CD4-positive, CD25-positive, alpha-beta regulatory T cell (primary cell): Measurements from ENCODE around the gene CD2AP. TPM values are rescaled to one million over a fixed set of nuclear protein-coding genes. Genes with fewer than 3 reads are reported as not detected.

Experiments
- ATAC-seq, 2 donors: fragments of 150-1000 bp; cut with Tn5 transposase; one replicate each; pipeline ENCODE4 v1.10.0; 2021; ENCODE audit warnings: low read depth in 2 of 2, moderate number of reproducible peaks in 2 of 2, moderate library complexity in 1 of 2
- DNase-seq, 3 donors: peaks; one replicate each; pipeline versions ENCODE4 v3.0.0 to v3.0.0-alpha.2; 2012 to 2022; ENCODE audit warnings: mixed read lengths in 1 of 3
- H3K27ac ChIP-seq: one replicate; pipeline ENCODE4 v1.7.0; 2013; ENCODE audit warnings: mild to moderate bottlenecking, low read length; ENCODE audit not compliant: insufficient read depth, poor library complexity, severe bottlenecking
- H3K27me3 ChIP-seq: one replicate; pipeline ENCODE4 v1.7.0; 2013; ENCODE audit warnings: low read length; ENCODE audit not compliant: control insufficient read depth, insufficient read depth
- H3K36me3 ChIP-seq: one replicate; pipeline ENCODE4 v1.7.0; 2013; ENCODE audit warnings: mild to moderate bottlenecking, low read length, moderate library complexity; ENCODE audit not compliant: control insufficient read depth, insufficient read depth
- H3K4me1 ChIP-seq: 2 replicates; pipeline ENCODE4 v1.7.0; 2013; ENCODE audit warnings: mild to moderate bottlenecking, low read length; ENCODE audit not compliant: insufficient read depth, control insufficient read depth, poor library complexity, severe bottlenecking
- H3K4me3 ChIP-seq: one replicate; pipeline ENCODE4 v1.7.0; 2013; ENCODE audit warnings: low read depth, mild to moderate bottlenecking, low read length, moderate library complexity
- H3K9me3 ChIP-seq, 2 experiments: 1 replicate in 1 of 2; 2 replicates in 1 of 2; pipeline ENCODE4 v1.7.0; 2013; ENCODE audit warnings: low read length in 2 of 2, mild to moderate bottlenecking in 1 of 2, moderate library complexity in 1 of 2; ENCODE audit not compliant: control insufficient read depth in 2 of 2
- H3K27ac Mint-ChIP-seq, 3 donors: one replicate each; pipeline ENCODE4 v1.8.0; 2020 to 2022; ENCODE audit warnings: mild to moderate bottlenecking in 3 of 3, mixed read lengths in 3 of 3, moderate library complexity in 2 of 3
- H3K27me3 Mint-ChIP-seq: one replicate; pipeline ENCODE4 v1.8.0; 2022; ENCODE audit warnings: mild to moderate bottlenecking, mixed read lengths
- H3K36me3 Mint-ChIP-seq: one replicate; pipeline ENCODE4 v1.8.0; 2020; ENCODE audit warnings: mixed read lengths
- H3K4me1 Mint-ChIP-seq, 4 donors: one replicate each; pipeline ENCODE4 v1.8.0; 2020 to 2022; ENCODE audit warnings: mixed read lengths in 4 of 4, mild to moderate bottlenecking in 1 of 4
- H3K4me3 Mint-ChIP-seq, 4 donors: one replicate each; pipeline ENCODE4 v1.8.0; 2020 to 2022; ENCODE audit warnings: mild to moderate bottlenecking in 4 of 4, mixed read lengths in 4 of 4, moderate library complexity in 3 of 4
- H3K9me3 Mint-ChIP-seq, 7 donors: one replicate each; pipeline ENCODE4 v1.8.0; 2020 to 2022; ENCODE audit warnings: mixed read lengths in 7 of 7, mild to moderate bottlenecking in 3 of 7, moderate library complexity in 2 of 7
- polyA plus RNA-seq, 4 donors: library from polyadenylated mRNA; unstranded; fragments of 300-500 nt; fragmentation: Illumina TruSeq; gene quantifications; one replicate each; pipeline ENCODE4 v1.2.3, GENCODE V29; 2021
- total RNA-seq: library from RNA; stranded (reverse); gene quantifications from one replicate; pipeline ENCODE4 v1.2.3, GENCODE V29; 2022

CD2AP gene
- total and polyA plus RNA-seq, 5 donors from 2014 or later: 4.0 to 30.5 (median 6.5) TPM

DNA sequence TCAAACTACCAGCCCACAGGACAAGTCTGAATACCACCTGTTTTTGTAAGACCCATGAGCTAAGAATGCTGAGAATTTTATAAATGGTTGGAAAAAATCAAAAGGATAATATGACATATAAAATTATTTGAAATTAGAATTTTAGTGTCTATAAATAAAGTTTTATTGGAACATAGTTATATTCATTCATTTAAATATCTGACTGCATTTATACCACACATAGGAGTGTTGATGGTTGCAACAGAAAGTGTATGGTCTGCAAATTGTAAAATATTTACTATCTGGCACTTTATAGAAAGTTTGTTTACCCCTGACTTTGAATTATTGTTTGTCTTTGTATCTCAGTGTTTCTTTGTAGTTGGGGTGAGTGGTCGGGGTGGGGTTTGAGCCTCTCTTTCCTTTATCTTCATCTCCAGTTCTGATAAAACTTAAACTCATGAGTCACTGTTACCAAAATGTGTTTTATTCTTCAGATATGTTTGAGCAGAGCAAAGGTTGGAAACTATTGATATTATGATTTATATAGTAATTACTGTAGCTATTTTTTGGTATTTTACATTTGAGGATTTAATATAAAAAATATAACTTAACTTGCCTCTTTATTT is 55.5 kb downstream of the CD2AP start:
- no peaks in the 10 kb centered on the region for H3K9me3 ChIP-seq
- no peak for ATAC-seq
- H3K4me3 Mint-ChIP-seq: no peak overlapping the region
- peaks cover 0 to 6% (median 0%) of the 10 kb centered on the region in 7 donors for H3K9me3 Mint-ChIP-seq
- DNase-seq: no peak
- no peaks in the 10 kb centered on the region for H3K27me3 ChIP-seq
- H3K4me3 ChIP-seq: no peak overlapping the region
- H3K27me3 Mint-ChIP-seq: no peaks in the 10 kb centered on the region
- no peak overlapping the region for H3K27ac ChIP-seq
- peaks cover 8 to 31% (median 17%) of the 10 kb centered on the region in 4 donors for H3K4me1 Mint-ChIP-seq
- no peaks in the 10 kb centered on the region for H3K4me1 ChIP-seq
- H3K27ac Mint-ChIP-seq: no peak overlapping the region
- H3K36me3 Mint-ChIP-seq: peaks cover 41% of the 10 kb centered on the region
- peaks cover 15% of the 10 kb centered on the region for H3K36me3 ChIP-seq

DNA sequence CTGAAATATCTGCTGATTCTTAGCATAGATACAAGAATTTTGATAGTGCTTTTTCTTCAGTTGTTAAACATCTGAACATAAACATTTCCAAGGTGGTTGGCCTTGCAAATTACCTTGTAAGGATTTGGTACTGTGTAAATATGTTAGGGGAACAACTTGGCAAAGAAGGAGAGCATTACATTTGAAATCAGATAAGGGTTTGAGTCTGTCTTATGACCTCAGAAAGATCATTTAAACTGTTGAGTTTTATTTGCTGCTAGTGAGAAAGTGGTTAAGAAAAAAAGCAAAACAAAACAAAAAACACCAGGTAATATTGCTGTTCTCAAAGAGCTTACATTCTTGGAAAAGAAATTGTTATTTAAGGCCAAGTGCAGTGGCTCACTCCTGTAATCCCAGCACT is 56.5 kb downstream of the CD2AP start:
- Histone ChIP-seq H3K4me1 (no peaks in the 10 kb centered on the region), H3K9me3 (no peaks in the 10 kb centered on the region), H3K27me3 (no peaks in the 10 kb centered on the region), H3K4me3 (no peak overlapping the region), H3K36me3 (peaks cover 15% of the 10 kb centered on the region), H3K27ac (no peak overlapping the region)
- H3K27me3 Mint-ChIP-seq: no peaks in the 10 kb centered on the region
- peaks cover 36% of the 10 kb centered on the region for H3K36me3 Mint-ChIP-seq
- no peaks in the 10 kb centered on the region for H3K9me3 Mint-ChIP-seq
- DNase-seq (no peak), ATAC-seq (no peak)
- H3K4me3 Mint-ChIP-seq: no peak overlapping the region
- H3K27ac Mint-ChIP-seq: no peak overlapping the region
- peaks cover 8 to 24% (median 16%) of the 10 kb centered on the region in 4 donors for H3K4me1 Mint-ChIP-seq

DNA sequence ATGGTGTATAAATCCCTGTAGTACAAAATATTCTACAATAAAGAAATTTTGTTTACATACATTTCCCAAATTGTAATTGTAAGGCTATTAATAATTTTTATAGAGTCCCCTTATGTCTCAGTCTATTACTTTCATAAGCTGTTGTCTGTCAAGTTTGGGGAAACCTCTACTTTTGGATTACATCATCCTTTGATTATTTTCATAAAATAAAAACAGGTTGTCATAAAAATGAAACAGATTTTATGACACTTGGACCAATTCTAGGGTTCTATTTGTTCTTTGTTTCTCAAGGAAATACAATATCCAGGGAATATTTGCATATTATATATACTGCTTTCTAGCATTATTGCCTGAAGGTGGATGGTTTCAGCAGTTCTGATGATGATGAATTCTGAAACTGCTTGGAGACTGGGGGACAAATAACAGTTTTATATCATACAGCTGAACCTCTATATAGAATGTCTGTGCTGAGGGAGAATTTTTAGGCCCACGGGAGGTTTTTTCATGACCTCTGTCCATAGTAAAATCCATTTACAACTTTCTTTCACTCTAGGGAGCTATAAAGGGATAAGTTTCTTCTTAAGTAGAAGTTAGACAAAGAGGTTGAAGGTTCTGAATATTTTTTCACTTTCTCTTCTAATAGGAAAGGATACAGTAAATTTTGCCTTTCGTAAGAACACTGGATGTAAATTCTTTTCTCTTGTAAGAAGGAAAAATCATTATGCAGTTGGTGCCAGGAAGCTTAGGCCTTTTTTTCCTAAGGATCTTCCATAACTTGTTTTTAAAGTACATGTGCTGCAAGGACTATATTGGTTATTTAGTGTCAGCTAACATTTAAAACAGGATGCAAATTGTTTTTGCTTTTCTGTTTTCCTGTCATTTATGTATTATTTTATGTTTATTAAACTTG is 58.0 kb downstream of the CD2AP start:
- no peak overlapping the region for H3K4me3 Mint-ChIP-seq
- H3K36me3 Mint-ChIP-seq: peaks cover 34% of the 10 kb centered on the region
- H3K4me1 ChIP-seq: no peaks in the 10 kb centered on the region
- no peaks in the 10 kb centered on the region for H3K9me3 Mint-ChIP-seq
- H3K27ac ChIP-seq: no peak overlapping the region
- no peak overlapping the region for H3K27ac Mint-ChIP-seq
- H3K4me3 ChIP-seq: no peak overlapping the region
- H3K27me3 ChIP-seq: no peaks in the 10 kb centered on the region
- H3K4me1 Mint-ChIP-seq: peaks cover 4 to 20% (median 17%) of the 10 kb centered on the region in 4 donors
- H3K9me3 ChIP-seq: no peaks in the 10 kb centered on the region
- H3K27me3 Mint-ChIP-seq: no peaks in the 10 kb centered on the region
- peaks cover 15% of the 10 kb centered on the region for H3K36me3 ChIP-seq
- ATAC-seq (no peak), DNase-seq (no peak)

DNA sequence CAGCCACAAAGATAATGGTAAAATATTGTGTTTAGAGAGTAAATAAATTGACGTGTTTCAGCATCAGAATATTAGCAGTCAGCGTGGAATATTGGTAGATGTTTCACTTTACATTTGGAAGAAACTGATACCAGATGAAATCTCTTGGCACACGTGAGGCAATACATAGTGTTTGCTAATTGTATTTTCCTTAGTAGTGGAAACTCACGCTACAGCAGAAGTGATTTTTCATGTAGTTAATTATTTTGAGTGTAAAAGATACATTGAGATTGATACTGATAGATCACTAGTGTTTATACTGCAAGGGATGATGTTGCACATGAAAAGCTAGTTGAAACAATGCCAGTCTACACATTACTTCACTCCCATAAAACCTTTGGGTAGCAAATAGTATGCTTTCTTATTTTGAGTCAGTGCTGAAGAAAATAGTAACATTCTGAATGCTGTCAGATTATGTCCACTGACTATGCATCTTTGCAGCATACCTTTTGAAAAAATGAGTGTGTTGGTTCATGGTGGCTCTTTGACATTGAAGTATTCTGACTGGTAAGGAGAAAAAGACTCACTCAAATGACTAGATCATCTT is 59.3 kb downstream of the CD2AP start:
- H3K27ac Mint-ChIP-seq: no peak overlapping the region
- peaks cover 15% of the 10 kb centered on the region for H3K36me3 ChIP-seq
- peaks cover 39% of the 10 kb centered on the region for H3K36me3 Mint-ChIP-seq
- no peaks in the 10 kb centered on the region for H3K4me1 ChIP-seq
- no peak overlapping the region for H3K4me3 ChIP-seq
- no peaks in the 10 kb centered on the region for H3K9me3 ChIP-seq
- DNase-seq: no peak
- no peak overlapping the region for H3K27ac ChIP-seq
- no peaks in the 10 kb centered on the region for H3K27me3 ChIP-seq
- no peaks in the 10 kb centered on the region for H3K27me3 Mint-ChIP-seq
- H3K4me3 Mint-ChIP-seq: no peak overlapping the region
- H3K4me1 Mint-ChIP-seq: peaks cover 4 to 24% (median 18%) of the 10 kb centered on the region in 4 donors
- no peaks in the 10 kb centered on the region for H3K9me3 Mint-ChIP-seq
- ATAC-seq: no peak

DNA sequence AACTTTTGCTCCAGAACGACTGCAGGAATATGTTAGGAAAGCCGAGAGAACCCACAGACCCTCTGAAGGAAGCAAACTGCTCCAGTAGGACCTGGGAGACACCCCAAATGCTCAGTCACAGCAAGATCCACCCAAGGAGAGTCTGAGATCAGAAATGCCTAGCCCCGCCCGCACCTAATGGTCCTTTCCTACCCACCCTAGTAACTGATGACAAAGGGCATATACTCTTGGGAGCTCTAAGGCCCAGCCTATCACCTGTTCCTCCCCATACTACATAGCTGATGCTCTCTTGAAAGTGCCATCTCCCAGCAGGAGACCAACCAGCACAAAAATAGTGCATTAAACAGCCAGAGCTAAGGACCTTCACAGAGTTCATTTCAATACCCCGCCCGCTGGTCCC is 67.6 kb downstream of the CD2AP start:
- Mint-ChIP-seq H3K36me3 (peaks cover 59% of the 10 kb centered on the region), H3K4me3 (no peak overlapping the region), H3K4me1 (peaks cover 4 to 19% (median 11%) of the 10 kb centered on the region in 4 donors), H3K27me3 (no peaks in the 10 kb centered on the region), H3K27ac (no peak overlapping the region), H3K9me3 (peaks cover 0 to 11% (median 2%) of the 10 kb centered on the region in 7 donors)
- no peaks in the 10 kb centered on the region for H3K9me3 ChIP-seq
- H3K4me1 ChIP-seq: no peaks in the 10 kb centered on the region
- H3K4me3 ChIP-seq: no peak overlapping the region
- ATAC-seq (no peak), DNase-seq (no peak)
- H3K36me3 ChIP-seq: peaks cover 18% of the 10 kb centered on the region
- no peaks in the 10 kb centered on the region for H3K27me3 ChIP-seq
- H3K27ac ChIP-seq: no peak overlapping the region

DNA sequence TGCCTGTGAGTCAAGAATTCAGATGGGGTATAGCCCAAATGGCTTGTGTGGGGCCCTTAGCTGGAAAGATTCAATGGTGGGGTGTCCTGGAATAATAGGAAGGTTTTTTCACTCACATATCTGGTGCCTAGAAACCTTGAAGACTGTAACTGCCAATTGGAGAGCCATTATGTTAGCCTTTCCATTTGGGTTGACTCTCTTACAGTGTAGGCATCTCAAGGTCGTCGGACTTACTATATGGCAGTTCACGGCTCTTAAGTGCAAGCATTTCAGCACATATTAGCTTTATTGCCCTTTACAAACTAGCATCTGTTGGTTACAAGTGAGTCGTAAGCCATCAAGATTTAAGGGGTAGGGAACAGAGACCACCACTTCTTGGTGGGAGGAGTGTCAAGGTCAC is 74.1 kb downstream of the CD2AP start:
- H3K4me3 ChIP-seq: no peak overlapping the region
- H3K27ac ChIP-seq: no peak overlapping the region
- H3K4me1 ChIP-seq: no peaks in the 10 kb centered on the region
- no peak for ATAC-seq
- Mint-ChIP-seq H3K4me3 (no peak overlapping the region), H3K36me3 (peaks cover 37% of the 10 kb centered on the region), H3K4me1 (peaks cover 0 to 13% (median 7%) of the 10 kb centered on the region in 4 donors), H3K27me3 (no peaks in the 10 kb centered on the region), H3K27ac (no peak overlapping the region), H3K9me3 (peaks cover 0 to 11% (median 3%) of the 10 kb centered on the region in 7 donors)
- no peak for DNase-seq
- no peaks in the 10 kb centered on the region for H3K27me3 ChIP-seq
- H3K36me3 ChIP-seq: peaks cover 3% of the 10 kb centered on the region
- no peaks in the 10 kb centered on the region for H3K9me3 ChIP-seq

DNA sequence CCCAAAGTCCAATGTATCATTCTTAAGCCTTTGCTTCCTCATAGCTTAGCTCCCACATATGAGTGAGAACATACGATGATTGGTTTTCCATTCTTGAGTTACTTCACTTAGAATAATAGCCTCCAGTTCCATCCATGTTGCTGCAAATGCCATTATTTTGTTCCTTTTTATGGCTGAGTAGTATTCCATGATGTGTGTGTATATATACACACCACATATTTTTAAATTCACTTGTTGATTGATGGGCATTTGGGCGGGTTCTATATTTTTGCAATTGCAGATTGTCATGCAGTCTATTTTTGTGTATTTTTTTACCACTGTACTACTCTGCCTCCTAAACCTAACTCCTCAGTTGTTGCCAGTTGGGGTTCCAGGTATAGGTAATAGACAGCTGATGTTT is 74.7 kb downstream of the CD2AP start:
- Histone ChIP-seq H3K4me1 (no peaks in the 10 kb centered on the region), H3K36me3 (peaks cover 2% of the 10 kb centered on the region), H3K27me3 (no peaks in the 10 kb centered on the region), H3K9me3 (no peaks in the 10 kb centered on the region), H3K27ac (no peak overlapping the region), H3K4me3 (no peak overlapping the region)
- DNase-seq (no peak), ATAC-seq (no peak)
- Mint-ChIP-seq H3K27me3 (no peaks in the 10 kb centered on the region), H3K4me1 (peaks cover 0 to 11% (median 8%) of the 10 kb centered on the region in 4 donors), H3K4me3 (no peak overlapping the region), H3K27ac (no peak overlapping the region), H3K9me3 (peaks cover 0 to 11% (median 1%) of the 10 kb centered on the region in 7 donors), H3K36me3 (peaks cover 38% of the 10 kb centered on the region)
